HUES6 (cell line): Measurements from ENCODE around the gene MNAT1.

ENCODE experiments used
- H3K27ac ChIP-seq: 2 replicates; pipeline ENCODE4 v1.7.0; 2013; ENCODE audit warnings: low read depth, mild to moderate bottlenecking, low read length, inconsistent platforms
- H3K27me3 ChIP-seq: 2 replicates; pipeline ENCODE4 v1.6.1; 2013; ENCODE audit warnings: low read length; ENCODE audit not compliant: control insufficient read depth, insufficient read depth
- H3K36me3 ChIP-seq: 2 replicates; pipeline ENCODE4 v1.6.1; 2013; ENCODE audit warnings: low read length; ENCODE audit not compliant: control insufficient read depth, insufficient read depth
- H3K4me1 ChIP-seq: 2 replicates; pipeline ENCODE4 v1.6.1; 2013; ENCODE audit warnings: low read length; ENCODE audit not compliant: control insufficient read depth, insufficient read depth
- H3K4me3 ChIP-seq: 2 replicates; pipeline ENCODE4 v1.5.1; 2013; ENCODE audit warnings: low read depth, low read length
- H3K9ac ChIP-seq: one replicate; pipeline ENCODE4 v1.6.1; 2013; ENCODE audit warnings: mild to moderate bottlenecking, low read length
- H3K9me3 ChIP-seq: 2 replicates; pipeline ENCODE4 v1.6.1; 2013; ENCODE audit warnings: low read depth, low read length; ENCODE audit not compliant: control insufficient read depth, insufficient read depth

The MNAT1 gene

DNA sequence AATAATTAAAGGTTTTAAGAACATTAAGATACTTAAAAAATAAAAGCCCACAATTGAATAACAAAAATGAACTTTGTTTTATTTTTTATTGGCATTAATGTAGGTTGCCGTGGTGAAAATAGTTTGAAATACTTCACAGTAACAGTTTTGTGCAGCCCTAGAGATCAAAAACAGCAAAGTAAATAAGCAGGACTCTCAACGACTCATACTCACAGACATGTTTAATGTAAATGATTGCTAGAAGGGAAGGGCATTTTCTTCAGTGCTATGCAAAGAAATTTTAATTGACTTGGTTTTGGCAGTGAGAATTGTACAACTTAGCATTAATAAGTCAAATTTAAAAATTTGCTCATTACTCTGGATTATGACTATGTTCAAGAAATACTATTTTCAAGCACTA is 230.3 kb downstream of the MNAT1 start:
- H3K4me3 ChIP-seq, result no peak overlapping the region
- H3K27ac ChIP-seq, result no peak overlapping the region
- no peaks in the 10 kb centered on the region for H3K36me3 ChIP-seq
- no peak overlapping the region for H3K9ac ChIP-seq
- H3K27me3 ChIP-seq, result no peaks in the 10 kb centered on the region
- H3K4me1 ChIP-seq, result no peaks in the 10 kb centered on the region; the same call in 1 of the 2 replicates
- H3K9me3 ChIP-seq, result no peaks in the 10 kb centered on the region

GRCh38 chr14:60965402-60965801 is 230.8 kb downstream of the MNAT1 start:
- H3K9me3 ChIP-seq, result no peaks in the 10 kb centered on the region
- no peak overlapping the region for H3K27ac ChIP-seq
- H3K4me1 ChIP-seq, result no peaks in the 10 kb centered on the region; the same call in 1 of the 2 replicates
- H3K27me3 ChIP-seq, result no peaks in the 10 kb centered on the region
- H3K9ac ChIP-seq, result no peak overlapping the region
- no peaks in the 10 kb centered on the region for H3K36me3 ChIP-seq
- no peak overlapping the region for H3K4me3 ChIP-seq

GRCh38 chr14:60968099-60968498 is 233.5 kb downstream of the MNAT1 start:
- Histone ChIP-seq H3K4me1 (no peaks in the 10 kb centered on the region; the same call in 1 of the 2 replicates), H3K36me3 (peaks cover 2% of the 10 kb centered on the region; the same call in 1 of the 2 replicates), H3K27ac (no peak overlapping the region), H3K9me3 (no peaks in the 10 kb centered on the region), H3K4me3 (no peak overlapping the region), H3K27me3 (no peaks in the 10 kb centered on the region), H3K9ac (no peak overlapping the region)

DNA sequence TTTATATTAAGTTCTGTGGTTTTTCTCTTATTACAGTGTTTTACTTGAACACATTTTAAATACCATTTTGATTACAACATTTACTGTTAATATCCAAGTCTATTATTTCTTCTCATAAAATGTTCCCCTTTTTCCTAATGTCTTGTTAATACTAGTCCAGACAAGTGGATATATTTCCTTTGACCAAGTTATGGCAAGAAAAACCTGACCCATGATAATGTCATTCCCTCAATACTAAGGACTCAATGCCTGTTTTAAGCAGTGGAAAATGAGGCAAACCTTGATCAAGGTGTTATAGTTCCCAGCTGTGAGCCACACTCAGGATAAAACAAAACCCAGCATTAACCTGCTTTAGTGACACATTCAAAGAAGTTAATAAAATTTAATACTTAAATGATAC is 234.1 kb downstream of the MNAT1 start:
- no peaks in the 10 kb centered on the region; the same call in 1 of the 2 replicates for H3K4me1 ChIP-seq
- H3K9me3 ChIP-seq, result no peaks in the 10 kb centered on the region
- no peak overlapping the region for H3K4me3 ChIP-seq
- H3K9ac ChIP-seq, result no peak overlapping the region
- no peak overlapping the region for H3K27ac ChIP-seq
- peaks cover 7% of the 10 kb centered on the region; the same call in 1 of the 2 replicates for H3K36me3 ChIP-seq
- no peaks in the 10 kb centered on the region for H3K27me3 ChIP-seq

GRCh38 chr14:60970146-60970545 is 235.6 kb downstream of the MNAT1 start:
- Histone ChIP-seq H3K9ac (no peak overlapping the region), H3K36me3 (peaks cover 19% of the 10 kb centered on the region), H3K4me1 (no peaks in the 10 kb centered on the region), H3K27me3 (no peaks in the 10 kb centered on the region), H3K27ac (no peak overlapping the region), H3K4me3 (no peak overlapping the region), H3K9me3 (no peaks in the 10 kb centered on the region)

DNA sequence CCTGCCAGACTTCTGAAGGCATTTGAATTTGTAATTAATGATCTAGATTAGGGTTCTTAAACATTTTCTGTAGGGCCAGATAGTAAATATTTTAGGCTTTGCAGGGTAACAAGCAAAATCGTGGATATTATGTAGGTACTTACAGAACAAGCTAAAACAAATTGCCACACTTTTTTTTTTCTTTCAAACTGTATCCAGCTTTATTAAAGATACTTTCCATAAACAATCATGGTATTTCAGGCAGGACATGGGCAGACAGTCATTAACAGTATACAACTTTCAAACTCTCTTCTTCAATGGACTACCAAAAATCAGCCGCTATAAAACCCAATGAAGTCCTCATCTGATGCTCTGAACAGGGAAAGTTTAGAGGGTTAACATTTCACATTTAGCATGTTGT is 236.7 kb downstream of the MNAT1 start:
- Histone ChIP-seq H3K36me3 (peaks cover 26% of the 10 kb centered on the region), H3K9ac (no peak overlapping the region), H3K4me3 (no peak overlapping the region), H3K27ac (no peak overlapping the region), H3K27me3 (no peaks in the 10 kb centered on the region), H3K4me1 (no peaks in the 10 kb centered on the region), H3K9me3 (no peaks in the 10 kb centered on the region)

DNA sequence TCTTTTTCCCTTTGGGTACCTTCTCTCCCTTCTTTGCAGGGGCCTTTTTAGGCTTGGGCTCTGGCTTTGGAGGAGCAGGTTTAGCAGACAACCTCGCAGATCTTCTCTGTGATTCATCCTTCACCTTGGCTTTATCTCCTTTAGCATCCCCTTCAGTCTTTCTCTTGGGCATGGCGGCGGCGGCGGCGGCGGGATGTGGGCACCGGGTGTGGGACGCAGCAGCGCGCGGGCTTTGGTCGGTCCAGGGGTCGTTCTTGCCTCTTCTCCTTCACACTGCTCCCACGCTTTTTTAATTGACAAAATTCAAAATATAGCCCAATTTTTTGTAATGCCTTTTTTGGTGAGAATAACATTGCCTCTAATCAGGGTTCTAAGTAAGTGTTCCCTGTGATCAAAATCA is 237.7 kb downstream of the MNAT1 start:
- Histone ChIP-seq H3K4me1 (no peaks in the 10 kb centered on the region), H3K27me3 (no peaks in the 10 kb centered on the region), H3K4me3 (no peak overlapping the region), H3K9ac (no peak overlapping the region), H3K9me3 (no peaks in the 10 kb centered on the region), H3K36me3 (peaks cover 33% of the 10 kb centered on the region), H3K27ac (no peak overlapping the region)

DNA sequence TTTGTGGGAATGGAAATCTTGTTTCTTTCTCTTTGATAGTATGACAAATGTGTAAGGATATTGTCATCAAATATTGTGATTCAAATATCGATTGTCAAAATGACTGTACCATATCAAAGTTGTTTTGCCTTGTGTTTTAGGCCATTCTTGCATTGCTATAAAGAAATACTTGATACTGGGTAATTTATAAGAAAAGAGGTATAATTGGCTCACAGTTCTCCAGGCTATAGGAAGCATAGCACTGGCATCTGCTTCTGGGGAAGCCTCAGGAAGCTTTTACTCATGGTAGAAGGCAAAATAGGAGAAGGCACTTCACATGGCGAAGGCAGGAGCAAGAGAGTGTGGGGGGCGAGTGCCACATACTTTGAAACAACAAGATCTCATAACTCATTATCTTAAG is 238.5 kb downstream of the MNAT1 start:
- H3K9me3 ChIP-seq, result no peaks in the 10 kb centered on the region
- no peaks in the 10 kb centered on the region for H3K27me3 ChIP-seq
- H3K9ac ChIP-seq, result no peak overlapping the region
- no peaks in the 10 kb centered on the region for H3K4me1 ChIP-seq
- H3K4me3 ChIP-seq, result no peak overlapping the region
- H3K27ac ChIP-seq, result no peak overlapping the region
- peaks cover 36% of the 10 kb centered on the region for H3K36me3 ChIP-seq

GRCh38 chr14:60974090-60974651 is 239.6 kb downstream of the MNAT1 start:
- Histone ChIP-seq H3K27me3 (no peaks in the 10 kb centered on the region), H3K4me3 (no peak overlapping the region), H3K27ac (no peak overlapping the region), H3K9ac (no peak overlapping the region), H3K9me3 (no peaks in the 10 kb centered on the region), H3K4me1 (no peaks in the 10 kb centered on the region), H3K36me3 (peaks cover 42% of the 10 kb centered on the region)

DNA sequence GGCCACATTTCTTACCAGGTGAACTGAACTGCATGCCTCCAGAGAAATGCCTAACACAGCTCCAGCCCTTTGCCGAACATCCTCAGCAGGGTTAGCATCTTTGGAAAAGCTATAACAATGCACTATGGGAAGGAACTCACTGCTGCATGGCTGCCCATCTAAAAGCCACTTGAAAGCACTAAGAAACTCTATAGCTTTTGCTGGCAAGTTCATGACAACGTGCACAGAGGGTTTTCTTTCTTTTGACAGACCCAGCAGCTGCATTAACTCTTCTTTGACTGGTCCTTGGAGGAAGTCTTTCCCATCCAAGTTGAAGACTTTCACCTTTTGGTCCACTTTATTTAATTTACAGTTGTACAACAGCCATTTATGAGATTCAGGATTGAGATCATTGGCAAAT is 241.0 kb downstream of the MNAT1 start:
- no peak overlapping the region for H3K9ac ChIP-seq
- peaks cover 46% of the 10 kb centered on the region for H3K36me3 ChIP-seq
- H3K9me3 ChIP-seq, result no peaks in the 10 kb centered on the region
- no peak overlapping the region for H3K4me3 ChIP-seq
- no peak overlapping the region for H3K27ac ChIP-seq
- 0 out of 2 replicates have a peak, but pooled peaks cover 4% of the 10 kb centered on the region for H3K4me1 ChIP-seq
- H3K27me3 ChIP-seq, result no peaks in the 10 kb centered on the region

GRCh38 chr14:60977847-60978246 is 243.3 kb downstream of the MNAT1 start:
- H3K9me3 ChIP-seq, result no peaks in the 10 kb centered on the region
- no peaks in the 10 kb centered on the region for H3K27me3 ChIP-seq
- H3K36me3 ChIP-seq, result peaks cover 46% of the 10 kb centered on the region
- H3K4me1 ChIP-seq, result peaks cover 9% of the 10 kb centered on the region
- H3K27ac ChIP-seq, result no peak overlapping the region
- H3K9ac ChIP-seq, result no peak overlapping the region
- H3K4me3 ChIP-seq, result no peak overlapping the region
